ENCODE results near the gene TBC1D7.

DNA sequence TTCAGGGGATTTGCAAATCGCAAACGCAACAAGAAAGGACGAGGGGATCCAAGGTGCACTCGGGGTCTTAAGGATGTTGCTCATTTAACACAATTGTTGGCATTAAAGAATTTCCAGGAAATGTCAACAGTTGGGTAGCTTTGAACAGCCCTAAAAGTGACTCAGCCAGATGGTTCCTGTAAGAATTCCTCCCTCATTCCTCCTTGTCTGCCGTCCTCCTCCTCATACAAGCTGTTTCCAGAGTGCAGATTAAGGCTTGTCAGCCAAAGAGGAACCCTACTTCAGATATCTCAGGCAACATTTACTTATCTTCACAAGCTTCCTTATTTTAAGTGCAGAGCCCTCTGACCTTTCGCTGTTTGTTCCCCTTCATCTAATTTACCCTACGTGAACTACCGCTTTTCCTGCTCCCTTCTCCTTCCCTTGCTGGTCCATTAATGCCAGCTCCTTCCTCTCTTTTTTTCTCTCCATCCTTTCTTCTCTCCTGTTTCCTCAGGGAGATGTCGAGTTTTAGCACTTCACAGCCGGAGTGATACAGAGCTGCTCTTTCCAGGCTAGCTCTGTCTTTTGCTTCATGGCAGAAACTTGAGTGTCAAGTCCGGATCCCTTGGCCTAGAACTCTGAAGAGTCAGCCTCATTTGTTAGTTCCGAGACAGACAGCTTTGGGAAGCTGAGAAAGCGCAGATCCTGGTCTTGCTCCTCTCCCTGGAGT, 26.1 kb upstream of the TBC1D7 start:
- TF ChIP-seq, protein P1, sequence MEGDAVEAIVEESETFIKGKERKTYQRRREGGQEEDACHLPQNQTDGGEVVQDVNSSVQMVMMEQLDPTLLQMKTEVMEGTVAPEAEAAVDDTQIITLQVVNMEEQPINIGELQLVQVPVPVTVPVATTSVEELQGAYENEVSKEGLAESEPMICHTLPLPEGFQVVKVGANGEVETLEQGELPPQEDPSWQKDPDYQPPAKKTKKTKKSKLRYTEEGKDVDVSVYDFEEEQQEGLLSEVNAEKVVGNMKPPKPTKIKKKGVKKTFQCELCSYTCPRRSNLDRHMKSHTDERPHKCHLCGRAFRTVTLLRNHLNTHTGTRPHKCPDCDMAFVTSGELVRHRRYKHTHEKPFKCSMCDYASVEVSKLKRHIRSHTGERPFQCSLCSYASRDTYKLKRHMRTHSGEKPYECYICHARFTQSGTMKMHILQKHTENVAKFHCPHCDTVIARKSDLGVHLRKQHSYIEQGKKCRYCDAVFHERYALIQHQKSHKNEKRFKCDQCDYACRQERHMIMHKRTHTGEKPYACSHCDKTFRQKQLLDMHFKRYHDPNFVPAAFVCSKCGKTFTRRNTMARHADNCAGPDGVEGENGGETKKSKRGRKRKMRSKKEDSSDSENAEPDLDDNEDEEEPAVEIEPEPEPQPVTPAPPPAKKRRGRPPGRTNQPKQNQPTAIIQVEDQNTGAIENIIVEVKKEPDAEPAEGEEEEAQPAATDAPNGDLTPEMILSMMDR (IDR thresholded peaks at IDR 0.05; ENCODE audit: low read depth, low read length, poor library complexity, severe bottlenecking) = no peak
- no peak for TF ChIP-seq EZH2phosphoT487 (IDR thresholded peaks at IDR 0.05; ENCODE audit: borderline replicate concordance, low read length)

Measured in DOHH2 (cell line).